HEK293T (cell line): Measurements from ENCODE around the gene NDC1.

ENCODE experiments used
- CTCF ChIA-PET: fragments of 350-600 bp; formaldehyde crosslinking; extraction: SDS; loops from one replicate; lab custom pipeline; 2021; ENCODE audit warnings: antibody characterized with exemption, inconsistent platforms; lab: Yijun Ruan, JAX
- POLR2A ChIA-PET: fragments of 350-600 bp; formaldehyde crosslinking; extraction: SDS; loops from one replicate; lab custom pipeline; 2020; ENCODE audit warnings: antibody characterized with exemption, inconsistent platforms; lab: Yijun Ruan, JAX
- DNase-seq: peaks from one replicate; pipeline ENCODE4 v3.0.0; 2012; ENCODE audit warnings: mixed read lengths; ENCODE audit errors: extremely low spot score
- ARNT ChIP-seq: fragments of 450-650 bp; IDR thresholded peaks from 2 replicates; pipeline ENCODE4 v1.6.1; 2017; ENCODE audit warnings: mild to moderate bottlenecking
- BHLHE40 ChIP-seq: fragments of 450-650 bp; IDR thresholded peaks from 2 replicates; pipeline ENCODE4 v1.6.1; 2016; ENCODE audit warnings: mild to moderate bottlenecking, moderate library complexity, borderline replicate concordance
- CTBP1 ChIP-seq: fragments of 450-650 bp; IDR thresholded peaks from 2 replicates; pipeline ENCODE4 v1.6.1; 2016; ENCODE audit warnings: borderline replicate concordance
- ELF4 ChIP-seq: fragments of 450-650 bp; IDR thresholded peaks from 2 replicates; pipeline ENCODE4 v1.6.1; 2017; ENCODE audit warnings: antibody characterized with exemption
- FOXA1 ChIP-seq: fragments of 450-650 bp; IDR thresholded peaks from 2 replicates; pipeline ENCODE4 v1.6.1; 2016; ENCODE audit warnings: mild to moderate bottlenecking
- FOXK2 ChIP-seq: fragments of 450-650 bp; IDR thresholded peaks from 2 replicates; pipeline ENCODE4 v1.6.1; 2016; ENCODE audit warnings: mild to moderate bottlenecking
- FOXM1 ChIP-seq: fragments of 450-650 bp; IDR thresholded peaks from 2 replicates; pipeline ENCODE4 v1.6.1; 2017; ENCODE audit warnings: mild to moderate bottlenecking, borderline replicate concordance
- HDGF ChIP-seq: fragments of 450-650 bp; IDR thresholded peaks from 2 replicates; pipeline ENCODE4 v1.6.1; 2017; ENCODE audit warnings: antibody characterized with exemption, borderline replicate concordance
- L3MBTL2 ChIP-seq: fragments of 450-650 bp; conservative IDR thresholded peaks from 2 replicates; pipeline ENCODE4 v1.6.1; 2016; ENCODE audit warnings: mild to moderate bottlenecking
- LEF1 ChIP-seq: fragments of 450-650 bp; IDR thresholded peaks from 2 replicates; pipeline ENCODE4 v1.6.1; 2017; ENCODE audit warnings: mild to moderate bottlenecking, borderline replicate concordance
- NFRKB ChIP-seq: fragments of 450-650 bp; IDR thresholded peaks from 2 replicates; pipeline ENCODE4 v1.6.1; 2016; ENCODE audit warnings: mild to moderate bottlenecking, moderate library complexity
- PKNOX1 ChIP-seq: fragments of 450-650 bp; IDR thresholded peaks from 2 replicates; pipeline ENCODE4 v1.6.1; 2016
- SP1 ChIP-seq: fragments of 450-650 bp; IDR thresholded peaks from 2 replicates; pipeline ENCODE4 v1.6.1; 2017
- SUZ12 ChIP-seq: fragments of 450-650 bp; IDR thresholded peaks from 2 replicates; pipeline ENCODE4 v1.6.1; 2016; ENCODE audit warnings: mild to moderate bottlenecking
- TARDBP ChIP-seq: fragments of 450-650 bp; IDR thresholded peaks from 2 replicates; pipeline ENCODE4 v1.6.1; 2016
- ZNF384 ChIP-seq: fragments of 450-650 bp; IDR thresholded peaks from 2 replicates; pipeline ENCODE4 v1.6.1; 2016

NDC1 gene

GRCh38 chr1:53835491-53835890, 2.6 kb downstream of the NDC1 start:
- TF ChIP-seq FOXM1 (no peak), PKNOX1 (no peak), FOXA1 (no peak), HDGF (no peak), LEF1 (no peak), SUZ12 (no peak), BHLHE40 (no peak), FOXK2 (no peak)
- ChIA-PET CTCF (no interaction called here), POLR2A (interaction anchor here (0.6 kb wide), 1 partner anchor 110 kb away, joined by 3 read pairs; the partner anchor contains the start of genes IFT25 and LRRC42)
- DNase-seq: no peak

GRCh38 chr1:53834776-53835175, 3.3 kb downstream of the NDC1 start:
- no peak for TF ChIP-seq CTBP1
- no peak for TF ChIP-seq ZNF384
- no peak for TF ChIP-seq NFRKB
- no peak for TF ChIP-seq FOXA1
- no peak for TF ChIP-seq ELF4
- no peak for TF ChIP-seq FOXM1
- ChIA-PET CTCF (interaction anchor here (0.6 kb wide), 1 partner anchor 23 kb away, joined by 3 read pairs; no protein-coding TSS in a partner anchor), POLR2A (no interaction called here)
- no peak for DNase-seq

GRCh38 chr1:53833393-53833792, 4.7 kb downstream of the NDC1 start:
- CTCF ChIA-PET: interaction anchor here (0.9 kb wide), 1 partner anchor 45 kb away, joined by 4 read pairs; no protein-coding TSS in a partner anchor

GRCh38 chr1:53826367-53826766, 11.7 kb downstream of the NDC1 start:
- no peak for DNase-seq
- ChIA-PET CTCF (no interaction called here), POLR2A (no interaction called here)
- TF ChIP-seq HDGF: no peak
- TF ChIP-seq SUZ12: no peak
- TF ChIP-seq TARDBP: no peak
- TF ChIP-seq ZNF384: no peak
- TF ChIP-seq CTBP1: no peak
- no peak for TF ChIP-seq NFRKB
- no peak for TF ChIP-seq ELF4
- no peak for TF ChIP-seq FOXA1
- no peak for TF ChIP-seq PKNOX1
- no peak for TF ChIP-seq SP1
- no peak for TF ChIP-seq FOXM1
- no peak for TF ChIP-seq BHLHE40
- no peak for TF ChIP-seq LEF1
- no peak for TF ChIP-seq FOXK2
- TF ChIP-seq L3MBTL2: no peak
- no peak for TF ChIP-seq ARNT

More at GRCh38 chr1:53833393-53833792, 4.7 kb downstream of the NDC1 start:
- POLR2A ChIA-PET: no interaction called here
- no peak for TF ChIP-seq SP1
- no peak for TF ChIP-seq CTBP1
- TF ChIP-seq FOXA1: no peak
- TF ChIP-seq ZNF384: no peak
- no peak for TF ChIP-seq BHLHE40
- TF ChIP-seq PKNOX1: no peak
- no peak for TF ChIP-seq FOXK2
- TF ChIP-seq SUZ12: no peak
- no peak for TF ChIP-seq HDGF
- no peak for TF ChIP-seq TARDBP
- no peak for TF ChIP-seq FOXM1
- TF ChIP-seq NFRKB: no peak
- no peak for TF ChIP-seq ARNT
- TF ChIP-seq LEF1: no peak
- no peak for TF ChIP-seq ELF4
- TF ChIP-seq L3MBTL2: no peak
- no peak for DNase-seq

GRCh38 chr1:53825306-53825705, 12.8 kb downstream of the NDC1 start:
- POLR2A ChIA-PET: no interaction called here
- CTCF ChIA-PET: no interaction called here
- DNase-seq: no peak
- no peak for TF ChIP-seq PKNOX1
- no peak for TF ChIP-seq FOXK2

GRCh38 chr1:53822931-53823330, 15.2 kb downstream of the NDC1 start:
- CTCF ChIA-PET: no interaction called here

More at GRCh38 chr1:53822931-53823330, 15.2 kb downstream of the NDC1 start:
- POLR2A ChIA-PET: interaction anchor here (0.6 kb wide), 1 partner anchor 15 kb away, joined by 3 read pairs; no protein-coding TSS in a partner anchor
- no peak for DNase-seq
- TF ChIP-seq ARNT (no peak), SUZ12 (no peak), HDGF (no peak), SP1 (no peak), ZNF384 (no peak), TARDBP (no peak), FOXM1 (no peak), PKNOX1 (no peak), ELF4 (no peak), L3MBTL2 (no peak)
